Naive thymus-derived CD4-positive, alpha-beta T cell (primary cell): Measurements from ENCODE around the gene MAMDC4. TPM values are rescaled to one million over a fixed set of nuclear protein-coding genes. Genes with fewer than 3 reads are reported as not detected.

Experiments used
- ATAC-seq: fragments of 150-1000 bp; cut with Tn5 transposase; 2 replicates; pipeline ENCODE4 v1.10.0; 2021; ENCODE audit warnings: mild to moderate bottlenecking, moderate library complexity
- CTCF ChIA-PET: fragments of 350-600 bp; sonication (Branson Sonifier 250); formaldehyde crosslinking; loops from one replicate; lab custom pipeline; 2021; ENCODE audit warnings: antibody characterized with exemption; lab: Charles Lee
- POLR2A ChIA-PET: fragments of 350-600 bp; sonication (Branson Sonifier 250); formaldehyde crosslinking; loops from one replicate; lab custom pipeline; 2021; ENCODE audit warnings: antibody characterized with exemption, inconsistent platforms; lab: Charles Lee
- DNase-seq, 9 donors: peaks; one replicate each; pipeline versions ENCODE4 v3.0.0 to v3.0.0-alpha.2; 2020 to 2022; ENCODE audit warnings: mixed read lengths in 1 of 9
- H3K27ac ChIP-seq: one replicate; pipeline ENCODE4 v1.7.0; 2013; ENCODE audit warnings: mild to moderate bottlenecking, low read depth, low read length, moderate library complexity
- H3K27me3 ChIP-seq, 2 donors: one replicate each; pipeline ENCODE4 v1.7.0; 2013; ENCODE audit warnings: low read length in 2 of 2, mild to moderate bottlenecking in 2 of 2, moderate library complexity in 2 of 2; ENCODE audit not compliant: control insufficient read depth in 2 of 2, insufficient read depth in 2 of 2
- H3K36me3 ChIP-seq, 3 experiments: 1 replicate in 2 of 3; 2 replicates in 1 of 3; pipeline ENCODE4 v1.7.0; 2013; ENCODE audit warnings: low read length in 3 of 3, mild to moderate bottlenecking in 3 of 3, moderate library complexity in 1 of 3; ENCODE audit not compliant: insufficient read depth in 3 of 3, control insufficient read depth in 2 of 3
- H3K4me1 ChIP-seq, 2 donors: one replicate each; pipeline ENCODE4 v1.7.0; 2013; ENCODE audit warnings: low read length in 2 of 2, mild to moderate bottlenecking in 2 of 2, moderate library complexity in 1 of 2; ENCODE audit not compliant: control insufficient read depth in 2 of 2, insufficient read depth in 2 of 2
- H3K4me3 ChIP-seq: 2 replicates; pipeline ENCODE4 v1.7.0; 2013; ENCODE audit warnings: mild to moderate bottlenecking, low read length
- H3K9me3 ChIP-seq, 3 experiments: 1 replicate in 2 of 3; 2 replicates in 1 of 3; pipeline ENCODE4 v1.7.0; 2013; ENCODE audit warnings: low read length in 3 of 3; ENCODE audit not compliant: control insufficient read depth in 2 of 3
- H3K27ac Mint-ChIP-seq, 9 donors: one replicate each; pipeline ENCODE4 v1.8.0; 2020 to 2022; ENCODE audit warnings: mixed read lengths in 9 of 9, mild to moderate bottlenecking in 8 of 9, moderate library complexity in 5 of 9, inconsistent platforms in 2 of 9
- H3K27me3 Mint-ChIP-seq, 5 donors: one replicate each; pipeline ENCODE4 v1.8.0; 2021 to 2022; ENCODE audit warnings: mixed read lengths in 5 of 5, mild to moderate bottlenecking in 1 of 5
- H3K36me3 Mint-ChIP-seq, 5 donors: one replicate each; pipeline ENCODE4 v1.8.0; 2020 to 2022; ENCODE audit warnings: mixed read lengths in 5 of 5, mild to moderate bottlenecking in 3 of 5, inconsistent platforms in 1 of 5
- H3K4me1 Mint-ChIP-seq, 7 donors: one replicate each; pipeline ENCODE4 v1.8.0; 2020 to 2022; ENCODE audit warnings: mixed read lengths in 7 of 7, mild to moderate bottlenecking in 3 of 7, inconsistent platforms in 1 of 7
- H3K4me3 Mint-ChIP-seq, 10 donors: one replicate each; pipeline ENCODE4 v1.8.0; 2020 to 2022; ENCODE audit warnings: mild to moderate bottlenecking in 10 of 10, mixed read lengths in 10 of 10, moderate library complexity in 6 of 10, inconsistent platforms in 2 of 10
- H3K9me3 Mint-ChIP-seq, 11 donors: one replicate each; pipeline ENCODE4 v1.8.0; 2020 to 2022; ENCODE audit warnings: mixed read lengths in 11 of 11, mild to moderate bottlenecking in 4 of 11, inconsistent platforms in 1 of 11, moderate library complexity in 1 of 11
- intact Hi-C, 2 donors: fragments of 100-400 bp; cut with micrococcal nuclease; formaldehyde crosslinking; loops; one replicate each; pipeline ENCODE4 v1.15.1; 2023
- polyA plus RNA-seq, 2 donors: library from polyadenylated mRNA; unstranded; fragments of 300-500 nt; fragmentation: Illumina TruSeq; gene quantifications; one replicate each; pipeline ENCODE4 v1.2.3, GENCODE V29; 2021
- total RNA-seq, 6 experiments: library from RNA in 5 of 6; stranded (reverse) in 5 of 6; gene quantifications; 1 replicate in 5 of 6; 2 replicates in 1 of 6; pipeline ENCODE4 v1.2.3 and lab custom pipeline; 2021 to 2026

Gene MAMDC4
- total and polyA plus RNA-seq, 7 experiments from 2014 or later: 0.22 to 27.7 (median 5.0) TPM; not detected in 1

GRCh38 chr9:136854842-136855460, 2.8 kb downstream of the MAMDC4 start:
- DNase-seq: no peak
- no peaks in the 10 kb centered on the region for H3K27me3 Mint-ChIP-seq

GRCh38 chr9:136855461-136856078, 3.4 kb downstream of the MAMDC4 start:
- Histone ChIP-seq H3K27ac (no peak overlapping the region), H3K4me3 (no peak overlapping the region), H3K27me3 (no peaks in the 10 kb centered on the region), H3K9me3 (no peaks in the 10 kb centered on the region), H3K4me1 (no peaks in the 10 kb centered on the region), H3K36me3 (peaks cover 0 to 8% (median 0%) of the 10 kb centered on the region in 3 experiments)
- DNase-seq (peak in 1 of 9 donors; percentile 6), ATAC-seq (no peak)
- ChIA-PET CTCF (no interaction called here), POLR2A (no interaction called here)
- H3K27ac Mint-ChIP-seq: no peak overlapping the region
- H3K36me3 Mint-ChIP-seq: no peaks in the 10 kb centered on the region
- H3K4me1 Mint-ChIP-seq: no peaks in the 10 kb centered on the region
- no peaks in the 10 kb centered on the region for H3K27me3 Mint-ChIP-seq
- no peaks in the 10 kb centered on the region for H3K9me3 Mint-ChIP-seq
- intact Hi-C loops: no loop called here
- H3K4me3 Mint-ChIP-seq: no peak overlapping the region

More at GRCh38 chr9:136854842-136855460, 2.8 kb downstream of the MAMDC4 start:
- no peak for ATAC-seq
- Mint-ChIP-seq H3K4me3 (no peak overlapping the region), H3K4me1 (peaks cover 0 to 2% (median 0%) of the 10 kb centered on the region in 7 donors), H3K9me3 (no peaks in the 10 kb centered on the region), H3K36me3 (no peaks in the 10 kb centered on the region), H3K27ac (peak overlapping the region in 1 of 9 donors; percentile 33)
- intact Hi-C loops: no loop called here
- no peaks in the 10 kb centered on the region for H3K27me3 ChIP-seq
- ChIA-PET CTCF (no interaction called here), POLR2A (no interaction called here)
- peaks cover 3 to 4% of the 10 kb centered on the region in 2 donors for H3K4me1 ChIP-seq
- H3K36me3 ChIP-seq: peaks cover 0 to 7% (median 0%) of the 10 kb centered on the region in 3 experiments
- H3K4me3 ChIP-seq: no peak overlapping the region
- H3K9me3 ChIP-seq: no peaks in the 10 kb centered on the region
- H3K27ac ChIP-seq: no peak overlapping the region

GRCh38 chr9:136856079-136856476, 3.9 kb downstream of the MAMDC4 start:
- ChIA-PET CTCF (no interaction called here), POLR2A (no interaction called here)
- Mint-ChIP-seq H3K27me3 (no peaks in the 10 kb centered on the region), H3K4me3 (no peak overlapping the region), H3K27ac (no peak overlapping the region), H3K36me3 (no peaks in the 10 kb centered on the region), H3K9me3 (no peaks in the 10 kb centered on the region), H3K4me1 (no peaks in the 10 kb centered on the region)
- Histone ChIP-seq H3K27ac (no peak overlapping the region), H3K27me3 (no peaks in the 10 kb centered on the region), H3K9me3 (no peaks in the 10 kb centered on the region), H3K4me1 (no peaks in the 10 kb centered on the region), H3K4me3 (no peak overlapping the region), H3K36me3 (peaks cover 0 to 9% (median 0%) of the 10 kb centered on the region in 3 experiments)
- no peak for ATAC-seq
- intact Hi-C loops: no loop called here
- DNase-seq: no peak

- H3K27ac Mint-ChIP-seq: no peak overlapping the region
- Histone ChIP-seq H3K4me1 (no peaks in the 10 kb centered on the region), H3K27ac (no peak overlapping the region), H3K27me3 (no peaks in the 10 kb centered on the region), H3K9me3 (no peaks in the 10 kb centered on the region), H3K36me3 (peaks cover 0 to 12% (median 0%) of the 10 kb centered on the region in 3 experiments), H3K4me3 (no peak overlapping the region)
- POLR2A ChIA-PET: no interaction called here
- intact Hi-C loops: no loop called here
- DNase-seq (no peak), ATAC-seq (no peak)
- no peaks in the 10 kb centered on the region for H3K27me3 Mint-ChIP-seq
- H3K9me3 Mint-ChIP-seq: no peaks in the 10 kb centered on the region
- no peaks in the 10 kb centered on the region for H3K36me3 Mint-ChIP-seq
- H3K4me1 Mint-ChIP-seq: no peaks in the 10 kb centered on the region
- no peak overlapping the region for H3K4me3 Mint-ChIP-seq
- CTCF ChIA-PET: no interaction called here
Measured at GRCh38 chr9:136856541-136857141, 4.5 kb downstream of the MAMDC4 start.

GRCh38 chr9:136857166-136857565, 5.0 kb downstream of the MAMDC4 start:
- Mint-ChIP-seq H3K36me3 (no peaks in the 10 kb centered on the region), H3K27ac (no peak overlapping the region), H3K27me3 (no peaks in the 10 kb centered on the region), H3K4me3 (no peak overlapping the region), H3K9me3 (no peaks in the 10 kb centered on the region), H3K4me1 (no peaks in the 10 kb centered on the region)
- peaks cover 0 to 17% (median 0%) of the 10 kb centered on the region in 3 experiments for H3K36me3 ChIP-seq
- no peak overlapping the region for H3K27ac ChIP-seq
- intact Hi-C loops: no loop called here
- ChIA-PET POLR2A (no interaction called here), CTCF (no interaction called here)
- DNase-seq (no peak), ATAC-seq (no peak)
- no peak overlapping the region for H3K4me3 ChIP-seq
- H3K4me1 ChIP-seq: no peaks in the 10 kb centered on the region
- H3K9me3 ChIP-seq: no peaks in the 10 kb centered on the region
- H3K27me3 ChIP-seq: no peaks in the 10 kb centered on the region

- H3K4me3 Mint-ChIP-seq: no peak overlapping the region
- no peaks in the 10 kb centered on the region for H3K4me1 ChIP-seq
- peaks cover 0 to 2% (median 0%) of the 10 kb centered on the region in 7 donors for H3K4me1 Mint-ChIP-seq
- no peak overlapping the region for H3K27ac Mint-ChIP-seq
- H3K9me3 Mint-ChIP-seq: no peaks in the 10 kb centered on the region
- DNase-seq: no peak
- no peaks in the 10 kb centered on the region for H3K9me3 ChIP-seq
- H3K4me3 ChIP-seq: no peak overlapping the region
- peaks cover 4 to 23% (median 5%) of the 10 kb centered on the region in 3 experiments for H3K36me3 ChIP-seq
- no peaks in the 10 kb centered on the region for H3K27me3 Mint-ChIP-seq
- no peak for ATAC-seq
- CTCF ChIA-PET: no interaction called here
- H3K27ac ChIP-seq: no peak overlapping the region
- H3K27me3 ChIP-seq: no peaks in the 10 kb centered on the region
- POLR2A ChIA-PET: interaction anchor here (1.3 kb wide), 1 partner anchor 8 kb away, joined by 3 read pairs; no protein-coding TSS in a partner anchor
- H3K36me3 Mint-ChIP-seq: no peaks in the 10 kb centered on the region
- intact Hi-C loops: no loop called here
Measured at GRCh38 chr9:136857581-136858412, 5.7 kb downstream of the MAMDC4 start.
